Brain microvascular endothelial cell (primary cell): Measurements from ENCODE around the gene MYMK.

Experiments used
- DNase-seq: peaks from one replicate; pipeline ENCODE4 v3.0.0-alpha.2; 2020
- H3K27ac ChIP-seq: fragments of 250-450 bp; sonication (Bioruptor Pico); 2 replicates; pipeline ENCODE4 v1.5.1; 2020; ENCODE audit warnings: mild to moderate bottlenecking, moderate library complexity
- H3K27me3 ChIP-seq: fragments of 250-450 bp; sonication (Bioruptor Pico); replicated peaks from 2 replicates; pipeline ENCODE4 v1.5.1; 2020; ENCODE audit warnings: mild to moderate bottlenecking
- H3K36me3 ChIP-seq: fragments of 250-450 bp; sonication (Bioruptor Pico); replicated peaks from 2 replicates; pipeline ENCODE4 v1.5.1; 2020; ENCODE audit warnings: mild to moderate bottlenecking
- H3K4me3 ChIP-seq: 2 replicates; pipeline ENCODE4 v1.5.1; 2011; ENCODE audit warnings: low read depth, mild to moderate bottlenecking, control low read depth, low read length, moderate library complexity
- CTCF ChIP-seq: IDR thresholded peaks from 2 replicates; pipeline ENCODE4 v1.5.1; 2011; ENCODE audit warnings: low read depth, mild to moderate bottlenecking, moderate library complexity, low read length, control low read depth, inconsistent platforms; ENCODE audit errors: missing control alignments
- in situ Hi-C: cut with HindIII; loops from 2 replicates; pipeline ENCODE4 v1.10.0; 2017; ENCODE audit warnings: low sequenced_read_pairs, low pct_ligation_motif_present

The MYMK gene

DNA sequence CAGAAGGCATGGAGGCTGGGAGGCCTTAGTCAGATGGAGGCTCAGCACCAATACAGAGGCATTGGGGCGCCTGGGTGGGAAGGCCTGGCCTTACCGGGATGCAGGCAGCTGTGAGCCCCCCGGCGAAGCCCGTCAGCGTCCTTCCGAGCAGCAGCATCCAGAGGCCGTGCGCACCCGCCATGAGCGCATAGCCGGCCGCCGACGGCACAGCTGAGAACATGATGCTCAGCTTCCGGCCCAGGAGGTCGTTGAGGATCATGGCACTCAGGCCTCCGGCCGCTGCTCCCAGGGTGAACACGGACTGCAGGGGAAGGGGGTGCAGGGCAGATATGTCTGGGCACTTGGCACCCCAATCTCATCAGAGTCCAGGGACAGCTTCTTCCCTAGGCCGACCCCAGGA lies 47.8 kb downstream of the MYMK start:
- no peak for DNase-seq
- no peak for TF ChIP-seq CTCF
- Histone ChIP-seq H3K36me3 (peaks cover 51% of the 10 kb centered on the region), H3K27ac (no peak overlapping the region), H3K4me3 (no peak overlapping the region), H3K27me3 (no peaks in the 10 kb centered on the region)
- in situ Hi-C loops, result no loop called here

GRCh38 chr9:133476036-133476931 lies 48.5 kb downstream of the MYMK start:
- Histone ChIP-seq H3K27ac (no peak overlapping the region), H3K27me3 (no peaks in the 10 kb centered on the region), H3K4me3 (no peak overlapping the region), H3K36me3 (peaks cover 57% of the 10 kb centered on the region)
- TF ChIP-seq CTCF, result no peak
- in situ Hi-C loops, result no loop called here
- no peak for DNase-seq

DNA sequence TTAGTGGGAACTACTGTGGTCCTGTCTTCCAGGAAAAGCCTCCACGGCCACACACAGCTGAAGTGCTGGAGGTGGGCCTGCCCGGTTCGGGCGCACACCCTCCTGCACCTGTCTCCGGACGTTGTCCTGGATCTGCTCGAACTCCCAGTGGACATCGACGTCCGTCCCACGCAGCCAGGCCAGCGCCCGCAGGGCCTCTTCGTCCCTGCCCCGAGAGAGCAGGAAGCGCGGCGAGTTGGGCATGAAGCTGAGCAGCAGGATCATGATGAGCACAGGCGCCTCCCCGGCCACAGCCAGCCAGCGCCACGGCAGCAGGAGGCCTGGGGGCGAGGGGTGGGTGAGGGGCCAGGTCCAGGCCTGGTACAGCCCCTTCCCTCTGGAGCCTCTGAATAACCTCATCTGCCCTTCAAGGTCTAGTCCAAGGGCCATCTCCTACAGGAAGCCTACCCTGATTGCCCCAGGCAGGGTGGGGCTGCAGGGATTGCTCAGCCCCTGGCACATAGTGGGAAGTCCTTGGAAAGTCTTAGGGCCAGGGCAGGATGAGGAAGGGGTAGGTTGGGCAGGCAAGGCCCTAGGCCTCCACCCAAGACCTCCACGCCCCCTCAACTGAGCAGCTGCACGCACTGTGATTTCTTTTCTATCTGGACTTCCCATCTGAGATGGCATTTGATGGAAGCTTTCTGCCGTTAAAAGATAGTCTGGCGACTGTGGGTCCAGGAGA lies 49.3 kb downstream of the MYMK start:
- no peak for TF ChIP-seq CTCF
- Histone ChIP-seq H3K36me3 (peaks cover 57% of the 10 kb centered on the region), H3K27ac (no peak overlapping the region), H3K4me3 (no peak overlapping the region), H3K27me3 (no peaks in the 10 kb centered on the region)
- no peak for DNase-seq
- in situ Hi-C loops, result no loop called here

GRCh38 chr9:133474853-133475252 lies 49.9 kb downstream of the MYMK start:
- no peak overlapping the region for H3K4me3 ChIP-seq
- peaks cover 57% of the 10 kb centered on the region for H3K36me3 ChIP-seq
- no peak overlapping the region for H3K27ac ChIP-seq
- in situ Hi-C loops, result no loop called here
- H3K27me3 ChIP-seq, result no peaks in the 10 kb centered on the region
- no peak for DNase-seq
- no peak for TF ChIP-seq CTCF

GRCh38 chr9:133474215-133474614 lies 50.5 kb downstream of the MYMK start:
- in situ Hi-C loops, result no loop called here
- Histone ChIP-seq H3K27me3 (no peaks in the 10 kb centered on the region), H3K36me3 (peaks cover 57% of the 10 kb centered on the region), H3K4me3 (no peak overlapping the region), H3K27ac (no peak overlapping the region)
- DNase-seq, result no peak
- no peak for TF ChIP-seq CTCF
